HPDE6-E6E7 (cell line): Measurements from ENCODE around the gene UBAC2.

ENCODE experiments used
- DNase-seq: peaks from one replicate; pipeline ENCODE4 v3.0.0; 2011; ENCODE audit warnings: missing footprints; ENCODE audit errors: extremely low spot score

The UBAC2 gene

DNA sequence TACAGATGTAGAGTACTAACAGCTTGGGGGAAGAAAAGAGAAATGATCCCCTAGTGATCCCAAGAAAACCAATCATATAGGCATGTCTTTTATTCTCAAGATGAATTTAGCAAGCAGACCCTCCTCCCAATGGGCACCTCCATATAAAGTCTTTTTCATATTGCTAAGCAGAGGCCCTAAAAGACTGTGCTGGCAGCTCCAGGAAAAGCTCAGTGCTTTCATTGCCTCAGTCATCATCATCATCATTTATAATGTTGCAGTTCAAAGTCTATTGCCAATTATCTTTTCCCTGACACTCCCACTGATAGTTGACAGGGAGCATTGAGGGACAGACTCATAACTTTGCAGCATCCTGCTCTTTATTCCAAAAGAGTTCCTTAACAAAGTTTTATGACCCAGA, 93.5 kb downstream of the UBAC2 start:
- DNase-seq, result no peak

DNA sequence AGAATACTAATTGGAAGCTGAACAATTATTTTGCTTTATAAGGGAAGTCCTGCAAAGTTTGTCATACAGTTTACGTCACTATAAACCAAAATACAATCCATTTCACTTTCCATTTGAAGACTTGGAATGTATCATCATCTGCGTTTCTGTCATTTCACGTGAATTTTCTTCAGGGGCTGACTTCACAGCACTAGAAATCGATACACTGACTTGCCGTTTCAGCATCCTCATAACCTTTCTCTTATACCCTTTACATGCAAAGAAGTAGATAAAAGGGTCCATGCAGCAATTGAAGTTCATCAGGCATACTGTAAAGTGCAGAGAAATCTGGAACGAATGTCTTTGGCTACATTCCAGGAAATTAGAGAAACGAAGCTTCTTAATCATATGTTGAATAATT, 94.3 kb downstream of the UBAC2 start:
- no peak for DNase-seq

DNA sequence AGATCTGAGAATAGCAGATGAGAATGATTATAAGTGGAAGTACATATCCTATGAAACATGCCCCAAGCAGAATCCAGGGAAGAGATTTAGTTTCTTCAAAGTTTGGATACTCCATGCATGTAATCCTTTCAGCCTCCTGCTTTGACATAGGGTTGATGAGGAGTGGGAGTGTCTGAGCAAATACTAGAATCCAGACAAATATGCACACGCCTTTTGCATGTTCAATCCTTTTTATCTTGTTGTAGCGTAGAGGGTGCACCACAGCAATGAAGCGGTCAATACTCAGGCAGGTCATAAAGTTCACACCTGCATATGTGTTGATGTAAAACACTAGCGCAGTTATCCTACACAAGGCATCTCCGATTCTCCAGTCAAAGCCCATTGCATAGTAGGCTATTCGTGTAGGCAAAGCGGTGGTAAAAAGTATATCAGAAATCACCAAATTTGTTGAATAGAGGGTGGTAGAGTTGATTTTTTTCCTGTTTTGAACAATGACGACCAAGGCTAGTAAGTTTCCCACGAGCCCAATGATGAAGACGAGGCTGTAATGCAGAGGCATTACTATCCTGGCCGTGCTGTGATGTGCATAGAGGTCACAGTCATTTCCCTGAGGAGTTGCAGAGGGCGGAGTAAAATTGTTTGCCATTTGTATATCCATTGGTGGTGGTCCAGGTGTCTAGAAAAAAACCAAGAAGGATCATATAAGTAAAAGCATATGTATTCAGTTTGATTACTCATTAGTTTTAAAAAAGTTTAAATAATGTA, 95.0 kb downstream of the UBAC2 start:
- DNase-seq, result no peak

DNA sequence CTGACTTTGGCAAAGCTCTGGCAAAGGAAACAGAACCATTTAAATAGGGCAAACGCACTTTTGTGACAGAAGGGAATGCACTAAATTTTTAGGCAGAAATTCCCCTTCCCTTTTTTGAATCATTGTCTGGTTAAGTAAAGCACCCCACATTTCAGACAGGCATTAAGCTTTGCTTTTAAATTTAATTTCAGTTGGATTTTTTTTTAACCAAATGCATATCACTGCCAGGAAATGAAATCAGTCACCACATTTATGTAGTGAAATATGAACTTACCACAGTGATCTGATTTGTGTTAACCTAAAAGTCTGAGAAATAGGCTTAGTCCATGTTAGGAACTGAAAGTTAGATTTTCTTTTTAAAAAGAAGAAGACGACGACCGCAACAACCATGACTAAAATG, 95.7 kb downstream of the UBAC2 start:
- DNase-seq, result no peak

DNA sequence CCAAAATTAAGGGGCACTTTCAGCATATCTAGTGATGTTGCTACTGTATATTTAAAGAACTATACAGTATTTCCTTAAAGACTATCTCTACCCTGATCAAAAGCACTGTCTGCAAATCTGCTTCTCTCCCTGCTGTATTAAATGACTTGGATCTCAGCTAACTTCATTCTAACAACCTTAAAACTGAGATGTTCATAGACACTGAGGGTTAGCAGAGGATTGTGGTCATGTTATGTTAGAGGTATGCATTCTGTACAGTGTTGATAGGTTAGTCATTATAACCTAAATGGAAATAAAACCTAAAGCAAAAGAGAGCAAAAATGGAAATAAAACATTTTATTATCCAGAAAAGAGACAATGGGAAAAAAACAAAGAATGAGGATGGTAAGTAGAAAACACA, 96.7 kb downstream of the UBAC2 start:
- DNase-seq, result no peak

DNA sequence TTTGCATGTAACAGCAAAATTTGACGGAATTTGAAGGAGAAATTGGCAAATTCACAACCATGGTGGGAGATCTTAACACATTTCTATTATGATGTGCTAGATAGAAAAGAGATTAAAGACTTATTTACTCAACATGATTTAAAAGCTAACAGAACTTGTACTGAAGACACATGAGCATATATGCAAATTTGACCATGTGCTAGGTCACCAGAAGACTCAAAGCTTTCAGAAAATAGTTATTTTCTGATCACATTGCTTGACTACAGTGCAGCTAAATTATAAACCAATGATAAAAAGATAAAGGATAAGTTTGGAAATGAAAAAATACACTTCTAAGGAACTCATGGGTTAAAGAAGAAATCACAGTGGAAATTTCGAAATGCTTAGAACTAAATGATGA, 97.4 kb downstream of the UBAC2 start:
- no peak for DNase-seq

DNA sequence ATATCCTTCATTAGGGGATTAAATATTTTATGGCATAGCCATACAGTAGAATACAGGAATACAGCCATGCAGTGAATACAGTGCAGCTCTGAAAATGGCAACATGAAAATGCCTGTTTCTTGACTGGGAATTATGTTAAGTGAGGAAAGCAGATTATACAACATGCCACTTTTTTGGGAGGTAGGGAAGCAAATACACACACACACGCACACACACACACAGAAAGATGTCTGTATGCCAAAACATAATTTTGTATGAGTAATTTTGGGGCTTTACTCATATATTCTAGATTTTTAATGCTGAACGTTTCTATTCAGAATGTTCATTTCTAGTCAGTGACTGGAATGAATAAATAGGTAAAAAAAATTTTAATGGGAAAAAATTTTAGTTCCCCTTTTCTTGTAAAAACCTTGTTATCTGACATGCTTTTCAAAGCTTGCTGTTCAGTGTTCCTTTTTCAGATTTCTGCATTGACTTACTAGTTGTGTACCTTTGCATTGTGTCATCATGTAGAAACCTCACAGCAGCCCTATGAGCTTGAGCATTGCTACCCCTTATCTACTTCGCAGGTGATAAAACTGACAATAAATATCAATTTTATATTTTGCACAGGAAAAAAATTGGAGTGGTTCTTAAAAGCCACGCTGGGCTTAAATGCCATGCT, 98.7 kb downstream of the UBAC2 start:
- no peak for DNase-seq

DNA sequence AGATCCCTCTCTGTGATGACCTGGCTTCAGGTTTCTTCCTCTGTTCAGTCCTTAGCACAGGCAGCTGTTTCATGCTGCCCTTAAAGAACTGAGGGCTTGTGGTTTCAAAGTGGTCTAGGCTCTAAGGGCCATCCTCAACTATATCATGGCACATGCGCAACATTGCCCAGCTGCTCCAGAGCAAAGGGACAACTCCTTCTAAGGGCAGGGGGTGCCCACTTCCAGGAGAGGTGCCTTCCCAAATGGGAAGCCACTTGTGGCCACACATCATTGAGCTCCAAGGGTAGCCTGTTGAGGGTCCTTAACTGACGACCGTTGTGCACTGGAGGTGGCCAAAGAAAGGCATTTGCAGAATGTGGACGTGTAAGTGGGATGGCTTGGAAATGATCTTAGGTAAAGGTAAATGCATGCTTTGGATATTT, 99.3 kb downstream of the UBAC2 start:
- DNase-seq, result no peak

DNA sequence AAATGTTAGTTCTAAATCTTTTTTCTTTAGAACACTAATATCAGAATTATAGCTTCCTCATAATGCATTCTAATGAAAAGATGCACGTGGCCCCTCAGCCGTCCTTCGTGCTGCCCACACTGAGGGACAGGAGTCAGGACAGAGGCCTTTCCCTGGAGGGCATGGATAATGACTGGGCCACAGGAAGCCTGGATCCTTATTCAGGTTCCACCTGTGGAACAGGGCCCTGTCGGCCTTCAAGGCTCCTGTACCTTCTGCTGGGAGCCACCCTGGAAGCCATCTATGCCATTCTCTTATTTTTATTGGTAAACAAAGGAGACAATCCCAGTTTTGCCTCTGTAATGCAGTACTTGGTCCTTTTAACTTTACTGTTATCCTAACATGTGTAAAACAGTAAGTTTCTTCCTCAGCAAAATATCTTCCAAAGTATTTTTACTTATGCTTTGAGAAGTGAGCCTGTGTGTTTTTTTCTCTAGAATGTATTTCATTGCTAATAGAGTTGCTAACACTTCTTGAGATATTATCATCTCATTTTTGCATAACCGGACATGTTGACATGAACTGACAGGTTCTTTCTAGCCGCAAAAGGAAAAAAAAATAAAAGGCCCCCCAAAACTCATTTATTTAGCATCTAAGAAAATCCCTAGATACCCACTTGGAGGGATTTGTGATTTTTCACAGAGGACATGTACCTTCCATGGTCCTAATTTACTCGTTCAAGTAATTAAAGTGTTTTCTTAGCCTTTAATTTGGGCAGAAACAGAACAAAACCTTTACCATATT, 100.6 kb downstream of the UBAC2 start:
- no peak for DNase-seq

DNA sequence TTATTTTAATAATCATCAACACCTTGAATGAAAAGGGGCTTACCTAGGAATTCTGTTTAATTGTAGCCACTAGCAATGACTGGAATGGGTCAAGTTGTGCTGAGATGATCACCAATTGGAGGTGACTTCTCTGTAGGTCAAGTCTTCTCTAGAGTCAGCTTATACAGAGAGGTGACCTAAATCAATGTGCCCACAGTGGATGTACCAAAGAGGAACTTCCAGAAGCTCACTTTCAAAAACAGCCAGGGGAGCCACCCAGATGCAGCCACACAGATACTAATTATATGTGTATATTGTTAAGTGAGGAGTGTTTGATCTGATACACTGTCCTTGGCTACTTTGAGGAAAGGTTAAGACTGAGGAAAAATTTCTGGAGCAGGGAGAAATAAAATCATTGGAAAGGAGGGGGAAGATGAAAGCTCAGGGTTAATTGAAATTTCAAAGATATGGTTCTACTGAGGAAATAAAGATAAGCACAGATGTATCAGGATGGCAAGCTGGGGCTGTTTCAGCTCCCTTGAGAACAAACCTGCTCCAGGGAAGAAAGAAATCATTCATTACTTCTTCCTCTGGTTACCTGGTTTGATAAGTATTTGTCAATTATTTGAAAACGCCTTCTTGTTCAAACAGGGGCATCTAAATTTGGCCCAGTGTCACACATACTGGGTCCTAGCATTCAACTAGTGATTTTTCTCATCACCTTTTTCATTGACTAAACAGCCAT, 101.4 kb downstream of the UBAC2 start:
- no peak for DNase-seq

DNA sequence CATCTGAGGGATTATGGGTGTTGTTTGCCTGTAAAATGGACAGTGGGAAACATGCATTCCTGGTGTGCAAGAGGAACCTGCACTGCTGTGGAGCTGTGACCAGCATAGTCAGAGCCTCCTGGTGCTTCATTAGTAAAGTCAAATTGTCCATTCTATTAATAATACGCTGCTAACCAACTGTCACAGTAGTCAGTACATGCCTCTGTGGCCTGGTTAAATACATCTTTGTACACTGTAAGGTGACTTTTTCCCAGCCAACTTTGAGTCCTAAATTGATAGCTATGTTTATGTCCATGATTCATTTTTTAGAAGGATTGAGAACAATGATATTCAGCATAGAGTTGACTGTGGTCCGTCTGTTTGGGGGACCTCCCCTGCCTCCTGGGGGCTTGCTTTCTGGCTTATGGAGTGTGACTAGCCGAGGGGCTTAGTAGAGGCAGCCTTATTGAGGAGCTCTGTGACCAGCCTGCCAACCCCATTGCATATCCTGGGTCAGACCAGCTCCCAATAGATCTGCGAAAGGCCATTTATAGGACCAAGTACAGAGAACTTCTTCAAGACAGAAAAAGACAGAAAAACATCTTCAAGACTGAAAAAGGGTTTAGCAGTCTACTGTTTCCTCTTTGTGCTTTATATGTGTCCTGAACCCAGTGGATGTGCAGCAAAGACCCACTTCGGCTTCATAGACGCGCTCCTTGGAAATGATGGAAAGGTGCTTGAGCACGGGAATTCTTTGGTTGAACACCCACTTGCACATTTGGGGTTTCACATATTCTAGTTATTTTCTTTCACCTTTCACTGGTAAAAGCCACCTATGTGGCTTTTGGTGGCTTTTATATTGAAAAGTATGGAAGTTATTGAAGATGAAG, 102.2 kb downstream of the UBAC2 start:
- DNase-seq, result no peak

DNA sequence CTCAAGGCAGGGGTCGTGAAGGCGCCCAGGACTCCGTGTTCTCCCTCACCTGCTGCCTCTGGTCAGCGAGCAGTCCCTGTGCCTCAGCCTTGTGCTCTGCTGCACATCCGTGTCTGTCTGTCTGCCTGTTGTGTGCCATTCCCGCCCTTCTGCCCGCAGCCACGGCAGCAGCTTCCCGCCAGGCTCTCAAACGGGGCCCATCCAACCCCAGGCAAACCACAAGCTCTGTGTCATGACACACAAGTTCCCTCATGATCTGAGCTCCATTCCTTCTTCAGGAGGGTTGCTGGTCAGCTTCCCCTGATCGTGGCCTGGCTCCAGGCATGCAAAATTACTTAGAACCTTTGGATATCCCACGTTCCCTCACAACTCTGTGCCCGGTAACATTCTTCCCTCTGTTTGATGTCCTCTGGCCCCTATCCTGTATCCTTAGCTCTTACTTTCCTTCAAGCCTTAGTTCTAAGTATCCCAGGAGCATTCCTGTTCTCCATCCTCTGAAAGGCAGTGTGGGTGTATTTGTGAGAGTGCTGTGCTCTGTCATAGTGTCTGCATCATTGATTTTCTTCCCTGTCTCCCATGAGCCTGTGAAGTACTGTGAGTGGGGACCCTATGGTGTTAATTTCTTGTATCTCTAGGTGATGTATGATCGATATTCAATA, 103.3 kb downstream of the UBAC2 start:
- no peak for DNase-seq

DNA sequence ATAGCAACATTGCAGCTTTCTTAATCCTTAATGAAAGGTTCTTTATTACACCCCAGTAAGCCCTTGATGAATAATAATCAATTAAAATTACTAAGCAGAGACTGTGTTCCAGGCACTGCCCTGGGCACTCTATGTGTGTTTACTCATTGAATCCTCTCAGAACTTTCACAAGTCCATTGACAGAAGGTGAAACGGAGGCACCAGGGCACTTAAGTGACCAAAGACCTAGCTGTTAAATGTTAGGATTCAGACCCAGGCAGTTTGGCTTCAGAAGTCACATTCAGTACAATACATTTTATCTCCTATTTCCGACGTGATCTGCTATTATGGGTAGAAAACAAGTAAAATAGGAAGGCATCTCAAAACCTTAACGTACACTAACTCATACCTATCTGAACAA, 103.9 kb downstream of the UBAC2 start:
- DNase-seq, result no peak

DNA sequence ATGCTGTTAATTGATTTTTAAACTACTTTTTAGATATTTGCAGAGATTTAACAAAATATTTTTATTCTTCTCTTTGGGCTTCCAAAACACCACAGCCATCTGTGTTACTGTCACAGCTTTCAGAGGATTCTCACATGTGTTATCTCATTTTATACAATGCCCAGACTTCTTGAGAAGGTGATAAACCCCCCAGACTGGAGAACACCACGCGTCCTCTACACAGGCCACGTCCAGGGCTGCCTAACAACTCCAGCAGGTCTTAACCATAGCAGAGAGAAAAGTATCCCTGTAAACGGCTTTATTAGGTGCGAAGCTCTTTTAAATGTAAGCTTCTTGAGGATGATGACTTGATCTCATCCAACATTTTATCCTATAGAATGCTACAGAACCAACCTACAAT, 104.5 kb downstream of the UBAC2 start:
- no peak for DNase-seq

DNA sequence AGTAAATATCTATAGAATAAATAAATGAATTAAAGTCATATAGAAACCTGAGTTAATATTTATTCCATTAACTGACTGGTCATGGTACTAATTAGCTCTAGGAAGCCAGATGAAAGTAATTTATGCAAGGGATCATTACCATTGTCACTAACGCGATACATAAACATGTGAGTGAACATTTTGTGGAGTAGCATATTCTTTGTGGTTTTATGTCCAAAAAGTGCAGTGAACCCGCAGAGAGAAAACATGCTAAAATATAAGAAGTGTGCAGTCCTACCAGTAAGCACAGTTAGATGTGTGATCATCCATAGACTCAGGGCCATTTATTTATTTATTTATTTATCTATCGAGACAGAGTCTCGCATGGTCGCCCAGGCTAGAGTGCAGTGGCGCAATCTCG, 104.9 kb downstream of the UBAC2 start:
- no peak for DNase-seq

DNA sequence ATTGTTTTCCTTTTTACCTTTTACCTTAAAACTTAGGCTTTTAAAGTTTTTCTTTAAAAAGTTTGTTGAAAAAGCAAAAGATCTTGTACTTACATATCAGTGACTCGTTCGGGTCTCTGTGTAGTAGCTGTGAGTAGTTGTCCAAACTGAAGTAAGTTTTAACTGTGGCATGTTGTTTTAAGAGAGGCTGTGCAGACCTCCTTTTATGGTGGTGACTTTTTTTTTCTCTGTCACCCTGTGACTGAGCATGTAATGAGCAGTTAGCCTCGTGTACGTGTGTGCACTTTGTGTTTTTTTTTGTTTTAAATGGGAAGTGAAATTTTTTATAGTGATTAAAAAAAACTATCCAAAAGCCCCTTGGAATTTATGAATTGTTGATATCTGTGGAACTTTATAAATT, 106.6 kb downstream of the UBAC2 start, which contains the start of gene GPR183:
GPR183 (minus strand) TSS at position 153 of the 400 bp plus-strand sequence. CDS start 11,254 bp downstream, outside the sequence.
- no peak for DNase-seq

DNA sequence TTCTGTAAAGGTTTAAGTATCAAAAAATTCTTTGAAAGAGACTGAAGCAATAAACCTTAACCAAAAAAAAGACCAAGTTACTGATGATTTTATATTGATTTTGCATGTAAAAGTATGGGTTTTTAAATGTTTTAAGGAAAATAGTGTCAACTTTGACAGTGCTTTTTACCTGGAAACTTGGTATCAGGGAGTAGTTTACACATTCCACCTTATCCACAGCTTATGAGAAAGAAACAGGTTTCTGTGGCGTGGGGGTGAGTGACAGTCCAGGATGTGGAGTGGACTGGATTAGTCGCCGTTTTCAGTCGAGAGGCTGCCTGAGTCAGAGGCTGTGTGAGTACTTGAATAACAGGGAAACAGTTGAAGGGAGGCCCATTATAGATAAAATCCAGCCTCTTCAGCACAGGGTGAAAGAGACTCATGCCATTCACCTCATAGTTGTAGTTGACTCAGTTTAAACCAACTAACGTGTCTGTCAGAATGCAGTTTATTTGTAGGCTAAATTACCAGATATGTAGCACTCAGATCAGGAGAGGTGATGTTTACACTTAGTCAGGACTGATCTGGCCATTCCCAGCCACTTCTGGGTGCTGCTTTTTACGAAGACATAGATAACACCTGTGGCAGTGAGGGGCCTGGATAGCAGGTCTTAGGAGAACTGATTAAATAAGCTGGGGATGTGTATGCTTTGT, 107.1 kb downstream of the UBAC2 start:
- DNase-seq, result peak; percentile 48

DNA sequence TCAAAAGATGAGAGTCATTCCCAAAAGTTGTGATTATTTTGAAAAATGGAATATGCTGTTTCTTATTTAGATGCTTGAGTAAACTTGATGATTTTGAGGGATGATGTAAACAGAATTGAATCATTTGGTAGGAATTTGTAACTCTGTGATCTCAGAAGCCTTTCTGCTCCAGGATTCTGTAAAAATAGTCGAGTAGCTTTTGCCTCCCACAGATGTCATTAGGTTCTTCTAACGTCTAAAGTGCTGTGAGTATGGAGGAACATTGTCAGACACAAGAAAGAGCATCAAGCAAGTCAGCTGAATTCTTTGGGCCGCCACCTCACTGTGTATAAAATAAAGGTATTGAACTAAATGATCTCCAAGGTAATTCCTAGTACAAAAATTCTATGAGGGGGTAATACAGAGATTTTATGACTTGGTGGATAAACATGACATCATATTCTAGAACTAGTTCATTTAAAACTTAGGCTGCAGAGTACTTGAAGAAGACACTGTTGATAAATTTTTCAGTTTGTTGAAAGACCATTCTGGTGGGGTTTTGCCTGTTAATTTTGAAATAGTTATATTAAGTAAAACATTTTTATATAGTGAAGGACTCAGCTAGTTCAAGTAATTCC, 107.9 kb downstream of the UBAC2 start:
- DNase-seq, result no peak

DNA sequence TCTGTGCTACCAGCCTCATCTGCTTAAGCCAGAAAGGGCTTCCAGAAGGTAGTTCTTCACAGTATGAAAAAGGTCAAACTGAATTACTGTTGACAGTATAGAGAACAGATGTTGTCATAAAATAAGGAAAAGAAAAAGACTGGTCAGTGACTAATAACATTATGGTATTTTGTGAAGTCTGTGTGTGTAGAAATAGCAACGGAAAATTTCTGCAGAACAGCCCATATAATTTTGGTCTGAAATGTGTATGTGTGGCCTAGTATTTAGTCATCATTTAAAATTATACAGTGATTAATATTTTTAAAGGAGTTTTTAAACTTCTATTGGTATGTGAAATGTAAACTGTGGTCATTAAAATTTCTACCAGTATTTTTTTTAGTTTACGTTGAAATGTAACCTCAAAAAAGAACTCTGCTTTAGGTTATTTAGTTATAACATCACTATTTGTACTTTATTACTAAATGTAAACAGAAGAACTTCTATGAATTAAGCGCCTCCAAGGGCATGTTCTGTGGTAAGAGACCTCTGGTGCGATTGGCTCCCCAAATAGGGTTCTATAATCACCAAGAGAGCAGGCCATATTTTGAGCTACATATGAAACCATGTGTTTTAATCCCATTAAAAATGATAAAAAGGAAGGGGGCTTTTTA, 109.9 kb downstream of the UBAC2 start:
- DNase-seq, result no peak
